Mesothelial cell of epicardium (in vitro differentiated cells): Measurements from ENCODE around the gene IGF2BP3. TPM values are rescaled to one million over a fixed set of nuclear protein-coding genes. Genes with fewer than 3 reads are reported as not detected.
"Not testable (repeated sequence)": the region's sequence is repeated elsewhere in the genome, so short reads cannot be mapped to it uniquely, and the experiment has no call there.

Experiments
- DNase-seq, 2 experiments: peaks; one replicate each; pipeline ENCODE4 v3.0.0; 2021; ENCODE audit warnings: low spot score in 2 of 2; ENCODE audit not compliant: unreplicated experiment in 2 of 2
- H3K27ac Mint-ChIP-seq: 2 replicates; pipeline ENCODE4 v1.8.0; 2021; ENCODE audit warnings: mixed read lengths
- H3K27me3 Mint-ChIP-seq: 2 replicates; pipeline ENCODE4 v1.8.0; 2021; ENCODE audit warnings: low read depth, mixed read lengths
- H3K36me3 Mint-ChIP-seq: 2 replicates; pipeline ENCODE4 v1.8.0; 2021; ENCODE audit warnings: mixed read lengths
- H3K4me1 Mint-ChIP-seq: 2 replicates; pipeline ENCODE4 v1.8.0; 2021; ENCODE audit warnings: mixed read lengths
- H3K4me3 Mint-ChIP-seq: 2 replicates; pipeline ENCODE4 v1.8.0; 2021; ENCODE audit warnings: mild to moderate bottlenecking, moderate library complexity, mixed read lengths
- H3K9me3 Mint-ChIP-seq: 2 replicates; pipeline ENCODE4 v1.8.0; 2021; ENCODE audit warnings: mixed read lengths
- CTCF ChIP-seq: fragments of 200-600 bp; sonication (generic); IDR thresholded peaks from one replicate; pipeline ENCODE4 v1.5.0; 2021; ENCODE audit warnings: antibody characterized with exemption; ENCODE audit not compliant: unreplicated experiment
- total RNA-seq: library from RNA; stranded (reverse); gene quantifications from 3 replicates; pipeline ENCODE4 v1.2.1, GENCODE V29; 2021

IGF2BP3 gene
- total RNA-seq, 1 donor from 2014 or later: 91.3 TPM

DNA sequence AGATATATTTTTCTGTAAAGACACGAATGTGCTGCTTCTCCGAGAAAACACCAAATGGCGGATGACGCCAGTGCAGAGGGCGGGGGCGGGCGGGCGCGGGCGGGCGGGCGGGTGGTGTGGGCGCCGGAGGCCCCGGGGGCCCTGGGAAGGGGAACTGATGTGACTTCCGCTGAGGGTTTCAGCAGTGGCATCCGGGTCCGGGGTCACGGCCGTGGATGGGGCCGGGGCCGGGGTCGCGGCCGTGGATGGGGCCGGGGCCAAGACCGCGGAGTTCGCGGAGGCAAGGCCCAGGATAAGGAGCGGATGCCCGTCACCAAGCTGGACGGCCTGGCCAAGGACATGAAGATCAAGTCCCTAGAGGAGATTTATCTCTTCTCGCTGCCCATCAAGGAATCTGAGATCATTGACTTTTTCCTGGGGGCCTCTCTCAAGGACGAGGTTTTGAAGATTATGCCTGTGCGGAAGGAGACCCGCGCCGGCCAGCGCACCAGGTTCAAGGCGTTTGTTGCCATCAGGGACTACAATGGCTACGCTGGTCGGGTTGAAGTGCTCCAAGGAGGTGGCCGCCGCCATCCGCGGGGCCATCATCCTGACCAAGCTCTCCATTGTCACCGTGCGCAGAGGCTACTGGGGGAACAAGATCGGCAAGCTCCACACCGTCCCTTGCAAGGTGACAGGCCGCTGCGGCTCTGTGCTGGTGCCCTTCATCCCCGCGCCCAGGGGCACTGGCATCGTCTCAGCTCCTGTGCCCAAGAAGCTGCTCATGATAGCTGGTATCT is 20.3 kb upstream of the IGF2BP3 start:
- H3K9me3 Mint-ChIP-seq: no peaks in the 10 kb centered on the region
- no peak for DNase-seq
- TF ChIP-seq CTCF: no peak
- peaks cover 7% of the 10 kb centered on the region for H3K36me3 Mint-ChIP-seq
- no peaks in the 10 kb centered on the region for H3K27me3 Mint-ChIP-seq
- peak overlapping the region; percentile 39 for H3K27ac Mint-ChIP-seq
- no peak overlapping the region for H3K4me3 Mint-ChIP-seq
- peaks cover 8% of the 10 kb centered on the region for H3K4me1 Mint-ChIP-seq

DNA sequence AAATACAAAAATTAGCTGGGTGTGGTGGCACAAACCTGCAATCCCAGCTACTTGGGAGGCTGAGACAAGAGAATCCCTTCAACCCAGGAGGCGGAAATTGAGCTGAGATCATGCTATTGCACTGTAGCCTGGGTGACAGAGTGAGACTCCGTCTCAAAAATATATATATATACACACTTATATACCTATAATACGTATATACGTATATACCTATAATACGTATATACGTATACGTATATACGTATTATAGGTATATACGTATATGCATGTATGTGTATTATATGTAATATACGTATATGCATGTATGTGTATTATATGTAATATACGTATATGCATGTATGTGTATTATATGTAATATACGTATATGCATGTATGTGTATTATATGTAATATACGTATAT is 18.4 kb upstream of the IGF2BP3 start:
- not testable (repeated sequence) for H3K4me3 Mint-ChIP-seq, H3K27ac Mint-ChIP-seq, DNase-seq, H3K4me1 Mint-ChIP-seq, H3K36me3 Mint-ChIP-seq, H3K27me3 Mint-ChIP-seq, H3K9me3 Mint-ChIP-seq

GRCh38 chr7:23487670-23488069 is 17.4 kb upstream of the IGF2BP3 start:
- Mint-ChIP-seq H3K4me1 (peaks cover 8% of the 10 kb centered on the region), H3K36me3 (peaks cover 7% of the 10 kb centered on the region), H3K4me3 (no peak overlapping the region), H3K27ac (no peak overlapping the region), H3K27me3 (no peaks in the 10 kb centered on the region), H3K9me3 (no peaks in the 10 kb centered on the region)
- TF ChIP-seq CTCF: no peak
- DNase-seq: no peak

DNA sequence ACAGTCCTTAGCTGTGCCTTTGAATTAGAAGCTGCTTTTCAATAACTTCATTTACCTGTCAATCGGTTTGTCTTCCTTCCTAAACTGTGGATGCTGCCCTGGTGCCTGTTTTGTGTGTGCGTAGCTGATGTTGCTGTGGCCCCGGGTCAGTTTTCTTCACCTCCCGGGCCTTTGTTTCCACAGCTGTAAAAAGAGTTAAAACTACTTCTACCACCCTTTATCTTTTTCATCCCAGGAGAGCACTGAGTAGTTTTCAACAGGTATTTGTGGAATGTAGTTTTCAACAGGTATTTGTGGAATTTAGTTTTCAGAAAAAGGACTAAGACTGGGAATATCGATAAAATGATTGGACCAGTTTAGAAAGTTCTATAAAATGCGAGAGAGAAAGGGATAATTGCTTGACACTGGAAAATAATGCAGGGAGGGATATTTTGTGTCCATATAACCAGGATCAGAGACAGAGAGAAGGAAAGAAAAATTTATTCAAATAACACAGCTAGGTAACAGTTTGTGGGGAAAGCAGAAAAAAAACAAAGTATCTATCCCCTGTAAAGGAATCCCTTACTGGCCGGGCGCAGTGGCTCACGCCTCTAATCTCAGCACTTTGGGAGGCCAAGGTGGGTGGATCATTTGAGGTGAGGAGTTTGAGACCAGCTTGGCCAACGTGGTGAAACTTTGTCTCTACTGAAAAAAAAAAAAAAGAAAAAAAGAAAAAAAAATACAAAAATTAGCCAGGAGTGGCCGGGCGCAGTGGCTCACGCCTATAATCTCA is 15.9 kb upstream of the IGF2BP3 start:
- H3K27ac Mint-ChIP-seq: peak overlapping the region; percentile 94
- H3K4me1 Mint-ChIP-seq: peaks cover 16% of the 10 kb centered on the region
- TF ChIP-seq CTCF: no peak
- H3K4me3 Mint-ChIP-seq: no peak overlapping the region
- H3K36me3 Mint-ChIP-seq: peaks cover 7% of the 10 kb centered on the region
- no peaks in the 10 kb centered on the region for H3K9me3 Mint-ChIP-seq
- H3K27me3 Mint-ChIP-seq: no peaks in the 10 kb centered on the region
- DNase-seq: no peak

DNA sequence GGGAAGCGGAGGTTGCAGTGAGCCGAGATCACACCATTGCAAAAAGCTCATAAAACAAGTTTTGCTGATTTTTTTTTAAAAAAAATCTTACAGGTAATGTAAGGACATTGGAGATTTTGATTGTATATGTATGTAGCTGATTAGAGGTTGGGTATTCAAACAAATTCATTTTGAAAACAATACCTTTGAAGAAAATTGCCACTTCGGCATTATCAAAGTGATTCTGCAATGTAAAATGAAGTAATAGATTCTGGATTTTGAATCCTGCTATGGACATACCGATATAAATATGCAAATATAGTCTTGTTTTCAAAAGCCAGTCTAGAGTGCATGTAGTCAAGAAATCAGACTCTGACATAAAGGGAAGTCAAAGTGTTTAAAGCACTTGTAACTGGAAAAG is 12.4 kb upstream of the IGF2BP3 start:
- Mint-ChIP-seq H3K27me3 (no peaks in the 10 kb centered on the region), H3K9me3 (no peaks in the 10 kb centered on the region), H3K4me3 (no peak overlapping the region), H3K36me3 (no peaks in the 10 kb centered on the region), H3K27ac (no peak overlapping the region), H3K4me1 (peaks cover 23% of the 10 kb centered on the region)
- TF ChIP-seq CTCF: no peak
- DNase-seq: no peak
